WERI-Rb-1 (cell line): ENCODE data around the gene RCN1.

Experiments
- DNase-seq: peaks from one replicate; pipeline ENCODE4 v3.0.0-alpha.2; 2020
- H3K27ac ChIP-seq: fragments of 250-450 bp; sonication (Bioruptor Pico); 2 replicates; pipeline ENCODE4 v1.5.1; 2020; ENCODE audit warnings: mild to moderate bottlenecking, moderate library complexity
- H3K27me3 ChIP-seq: fragments of 250-450 bp; sonication (Bioruptor Pico); 2 replicates; pipeline ENCODE4 v1.5.1; 2021; ENCODE audit warnings: mild to moderate bottlenecking, low read depth, moderate library complexity; ENCODE audit not compliant: insufficient read depth, severe bottlenecking
- H3K36me3 ChIP-seq: fragments of 250-450 bp; sonication (Bioruptor Pico); 2 replicates; pipeline ENCODE4 v1.5.1; 2020; ENCODE audit warnings: mild to moderate bottlenecking, moderate library complexity
- H3K4me3 ChIP-seq: 2 replicates; pipeline ENCODE4 v1.5.1; 2011; ENCODE audit warnings: low read depth, mild to moderate bottlenecking, control low read depth, low read length
- H3K9me3 ChIP-seq: fragments of 250-450 bp; sonication (Bioruptor Pico); 2 replicates; pipeline ENCODE4 v1.5.1; 2021; ENCODE audit warnings: mild to moderate bottlenecking, moderate library complexity; ENCODE audit not compliant: severe bottlenecking
- TF ChIP-seq, protein P1 (sequence below): IDR thresholded peaks from 2 replicates; pipeline ENCODE4 v1.5.1; 2011; ENCODE audit warnings: low read depth, mild to moderate bottlenecking, control low read depth, inconsistent platforms, low read length

Gene RCN1

DNA sequence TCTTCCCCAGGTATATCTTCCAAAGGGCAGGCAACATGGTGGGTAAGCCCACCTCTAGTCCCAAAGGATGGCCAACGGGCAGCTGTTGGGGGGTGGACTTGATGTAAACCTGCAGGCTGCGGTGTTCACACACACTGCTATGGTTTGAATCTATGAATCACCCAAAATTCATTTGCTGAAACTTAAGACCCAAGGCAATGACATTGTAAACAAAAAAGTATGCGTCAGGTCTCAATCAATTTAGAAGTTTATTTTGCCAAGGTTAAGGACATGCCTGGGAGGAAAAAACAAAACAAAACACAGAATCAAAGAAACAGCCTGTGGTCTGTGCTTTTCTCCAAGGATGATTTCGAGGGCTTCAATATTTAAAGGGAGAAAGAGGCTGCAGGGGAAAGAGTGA, 18.3 kb downstream of the RCN1 start:
- no peaks in the 10 kb centered on the region for H3K9me3 ChIP-seq
- H3K36me3 ChIP-seq, result peaks cover 6% of the 10 kb centered on the region
- no peak overlapping the region for H3K27ac ChIP-seq
- no peak overlapping the region for H3K4me3 ChIP-seq
- no peak for DNase-seq
- TF ChIP-seq, protein P1, sequence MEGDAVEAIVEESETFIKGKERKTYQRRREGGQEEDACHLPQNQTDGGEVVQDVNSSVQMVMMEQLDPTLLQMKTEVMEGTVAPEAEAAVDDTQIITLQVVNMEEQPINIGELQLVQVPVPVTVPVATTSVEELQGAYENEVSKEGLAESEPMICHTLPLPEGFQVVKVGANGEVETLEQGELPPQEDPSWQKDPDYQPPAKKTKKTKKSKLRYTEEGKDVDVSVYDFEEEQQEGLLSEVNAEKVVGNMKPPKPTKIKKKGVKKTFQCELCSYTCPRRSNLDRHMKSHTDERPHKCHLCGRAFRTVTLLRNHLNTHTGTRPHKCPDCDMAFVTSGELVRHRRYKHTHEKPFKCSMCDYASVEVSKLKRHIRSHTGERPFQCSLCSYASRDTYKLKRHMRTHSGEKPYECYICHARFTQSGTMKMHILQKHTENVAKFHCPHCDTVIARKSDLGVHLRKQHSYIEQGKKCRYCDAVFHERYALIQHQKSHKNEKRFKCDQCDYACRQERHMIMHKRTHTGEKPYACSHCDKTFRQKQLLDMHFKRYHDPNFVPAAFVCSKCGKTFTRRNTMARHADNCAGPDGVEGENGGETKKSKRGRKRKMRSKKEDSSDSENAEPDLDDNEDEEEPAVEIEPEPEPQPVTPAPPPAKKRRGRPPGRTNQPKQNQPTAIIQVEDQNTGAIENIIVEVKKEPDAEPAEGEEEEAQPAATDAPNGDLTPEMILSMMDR, result no peak
- H3K27me3 ChIP-seq, result no peaks in the 10 kb centered on the region

DNA sequence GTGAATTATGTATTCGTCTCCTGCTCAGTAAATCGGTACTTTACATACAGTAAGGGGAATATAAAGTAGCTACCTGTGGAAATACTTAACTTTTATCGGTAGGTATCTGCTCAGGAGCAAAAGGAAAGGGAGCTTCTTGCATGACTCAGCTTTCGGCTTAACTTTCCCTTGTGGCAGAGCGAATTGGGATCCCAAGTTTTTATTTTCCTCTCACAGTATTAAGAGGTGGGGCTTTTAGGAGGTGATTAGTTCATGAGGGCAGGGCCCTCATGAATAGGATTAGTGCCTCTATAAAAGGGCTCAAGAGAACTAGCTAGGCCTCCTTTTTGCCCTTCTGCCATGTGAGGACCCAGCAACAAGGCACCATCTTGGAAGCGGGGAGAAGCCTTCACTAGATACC, 18.7 kb downstream of the RCN1 start:
- DNase-seq, result no peak
- Histone ChIP-seq H3K27me3 (no peaks in the 10 kb centered on the region), H3K36me3 (peaks cover 5% of the 10 kb centered on the region; the same call in 1 of the 2 replicates), H3K9me3 (no peaks in the 10 kb centered on the region), H3K27ac (no peak overlapping the region), H3K4me3 (no peak overlapping the region)
- TF ChIP-seq, protein P1, result no peak

DNA sequence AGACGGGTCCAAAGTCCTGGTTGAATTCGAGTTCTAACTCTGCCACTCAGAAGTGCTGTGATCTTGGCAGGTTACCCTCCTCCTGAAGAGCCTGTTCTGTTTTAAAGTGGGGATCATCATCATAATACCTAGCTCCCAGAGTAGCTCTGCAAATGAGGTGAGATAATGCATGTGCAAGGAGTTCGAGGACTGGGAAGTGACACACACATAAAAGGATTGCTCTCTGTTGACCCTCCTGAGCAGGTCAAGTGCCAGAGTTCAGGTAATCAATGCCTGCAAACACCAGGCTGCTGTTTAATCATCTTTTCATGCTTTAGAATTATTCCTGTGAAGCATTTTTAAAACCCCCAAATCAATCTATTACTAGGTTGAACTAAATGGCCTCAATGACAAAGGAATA, 19.9 kb downstream of the RCN1 start:
- no peaks in the 10 kb centered on the region for H3K9me3 ChIP-seq

DNA sequence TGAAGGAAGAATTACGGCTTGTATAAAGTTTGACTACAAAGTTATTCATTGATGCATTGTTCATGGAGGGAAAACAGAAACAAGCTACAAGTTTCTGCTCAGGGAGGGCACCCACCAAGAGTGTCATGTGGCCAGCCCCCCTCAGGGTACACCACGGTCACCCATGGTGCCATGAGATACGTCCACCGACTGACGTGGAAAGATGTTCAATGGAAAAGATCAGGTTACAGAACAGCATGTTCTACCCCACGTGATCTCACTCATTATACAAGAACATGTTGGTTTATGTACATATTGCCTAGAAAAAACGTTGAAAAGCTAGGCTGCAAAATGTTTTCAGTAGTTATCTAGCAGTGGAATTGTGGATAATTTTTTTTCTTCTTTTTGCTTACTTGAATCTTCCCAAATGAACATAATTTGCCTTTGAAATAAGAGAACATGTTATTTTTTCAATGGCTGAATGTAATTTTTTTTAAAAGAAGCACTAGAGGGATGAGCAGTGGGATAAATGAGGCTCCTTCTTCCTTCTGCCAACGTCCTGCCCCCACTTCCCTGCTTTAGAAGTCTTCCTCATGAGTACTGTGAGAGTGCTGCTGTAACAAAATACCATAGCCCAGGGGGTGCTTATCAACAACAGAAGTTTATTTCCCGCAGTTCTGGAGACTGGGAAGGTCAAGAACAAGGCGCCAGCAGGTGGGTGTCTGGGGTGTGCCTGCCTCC, 22.5 kb downstream of the RCN1 start:
- TF ChIP-seq, protein P1, result no peak
- no peaks in the 10 kb centered on the region for H3K9me3 ChIP-seq
- no peak overlapping the region for H3K4me3 ChIP-seq
- H3K27me3 ChIP-seq, result no peaks in the 10 kb centered on the region
- H3K27ac ChIP-seq, result no peak overlapping the region
- no peaks in the 10 kb centered on the region for H3K36me3 ChIP-seq
- no peak for DNase-seq

More for the DNA sequence above, 19.9 kb downstream of the RCN1 start:
- no peak for DNase-seq
- Histone ChIP-seq H3K27me3 (no peaks in the 10 kb centered on the region), H3K27ac (no peak overlapping the region), H3K36me3 (peaks cover 4% of the 10 kb centered on the region; the same call in 1 of the 2 replicates), H3K4me3 (no peak overlapping the region)
- TF ChIP-seq, protein P1, result no peak

DNA sequence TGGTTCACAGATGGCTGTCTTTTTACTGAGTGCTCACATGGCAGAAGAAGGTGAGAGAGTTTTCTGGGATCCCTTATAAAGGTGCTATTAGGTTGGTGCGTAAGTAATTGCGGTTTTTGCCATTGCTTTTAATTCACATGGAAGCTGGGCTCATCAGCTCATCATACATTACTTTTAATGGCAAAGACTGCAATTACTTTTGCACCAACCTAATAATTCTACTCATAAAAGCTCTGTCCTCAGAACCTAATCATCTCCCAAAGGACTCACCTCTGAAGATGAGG, 23.0 kb downstream of the RCN1 start:
- DNase-seq, result no peak
- H3K36me3 ChIP-seq, result no peaks in the 10 kb centered on the region
- no peak overlapping the region for H3K4me3 ChIP-seq
- H3K27ac ChIP-seq, result no peak overlapping the region
- H3K27me3 ChIP-seq, result no peaks in the 10 kb centered on the region
- H3K9me3 ChIP-seq, result no peaks in the 10 kb centered on the region
- TF ChIP-seq, protein P1, result no peak

DNA sequence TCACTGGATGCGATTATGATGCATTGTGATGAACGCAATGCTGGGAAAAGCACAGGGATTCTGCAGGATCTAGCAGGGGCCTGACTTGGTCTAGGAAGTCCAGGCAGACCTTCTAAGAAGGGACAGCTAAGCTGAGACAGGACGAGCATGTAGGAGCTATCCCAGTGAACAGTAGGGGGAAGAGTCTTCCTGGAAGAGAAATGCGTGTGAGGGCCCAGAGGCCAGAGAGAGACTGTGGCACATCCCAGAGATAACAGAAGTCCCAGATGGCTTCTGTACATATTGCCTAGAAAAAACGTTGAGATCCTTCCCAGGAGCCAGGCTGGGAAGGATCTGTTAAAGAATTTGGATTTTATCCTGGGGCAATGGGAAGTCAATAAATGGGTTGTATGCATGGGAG, 24.6 kb downstream of the RCN1 start:
- TF ChIP-seq, protein P1, result peak; percentile 18; the same call in 1 of the 2 replicates
- Histone ChIP-seq H3K36me3 (no peaks in the 10 kb centered on the region), H3K27ac (no peak overlapping the region), H3K27me3 (no peaks in the 10 kb centered on the region), H3K4me3 (no peak overlapping the region), H3K9me3 (no peaks in the 10 kb centered on the region)
- no peak for DNase-seq
